H1 (cell line): ENCODE data around the gene CPE. TPM values are rescaled to one million over a fixed set of nuclear protein-coding genes. Genes with fewer than 3 reads are reported as not detected.

Experiments
- CTCF ChIA-PET: fragments of 300-600 bp; sonication (Branson Sonifier 250); formaldehyde crosslinking; loops from one replicate; lab custom pipeline; 2021; ENCODE audit not compliant: partially characterized antibody; lab: Charles Lee
- POLR2A ChIA-PET: fragments of 300-600 bp; sonication (Branson Sonifier 250); formaldehyde crosslinking; loops from one replicate; lab custom pipeline; 2021; ENCODE audit warnings: inconsistent platforms; ENCODE audit not compliant: partially characterized antibody; lab: Charles Lee
- DNase-seq, 2 experiments: peaks; one replicate each; pipeline versions ENCODE4 v3.0.0 to v3.0.0-alpha.2; 2010 to 2022; ENCODE audit warnings: low spot score in 2 of 2, low read depth in 1 of 2, mixed read lengths in 1 of 2
- FAIRE-seq: peaks from 2 replicates; lab custom pipeline; 2011; peaks lifted over from hg19 to GRCh38; lab: Jason Lieb, UNC
- H2AFZ ChIP-seq: 2 replicates; pipeline ENCODE4 v1.8.1; 2012; ENCODE audit warnings: low read length, inconsistent platforms
- H2AK5ac ChIP-seq: 2 replicates; pipeline ENCODE4 v1.6.1; 2013; ENCODE audit warnings: low read depth, low read length
- H2BK120ac ChIP-seq: replicated peaks from 2 replicates; pipeline ENCODE3; 2013; ENCODE audit warnings: low read depth, low read length, inconsistent platforms
- H2BK12ac ChIP-seq: 2 replicates; pipeline ENCODE4 v1.6.1; 2013; ENCODE audit warnings: low read depth, low read length
- H2BK15ac ChIP-seq: 2 replicates; pipeline ENCODE4 v1.6.1; 2013; ENCODE audit warnings: low read length
- H2BK20ac ChIP-seq: 2 replicates; pipeline ENCODE4 v1.6.1; 2013; ENCODE audit warnings: low read length
- H2BK5ac ChIP-seq: 2 replicates; pipeline ENCODE4 v1.6.1; 2013; ENCODE audit warnings: low read depth, low read length
- H3K14ac ChIP-seq: 2 replicates; pipeline ENCODE4 v1.6.1; 2013; ENCODE audit warnings: inconsistent platforms; ENCODE audit not compliant: insufficient read length
- H3K18ac ChIP-seq: 2 replicates; pipeline ENCODE4 v1.6.1; 2013; ENCODE audit warnings: low read length; ENCODE audit errors: extremely low read depth
- H3K23ac ChIP-seq: 2 replicates; pipeline ENCODE4 v1.6.1; 2013; ENCODE audit warnings: inconsistent platforms; ENCODE audit not compliant: insufficient read length
- H3K23me2 ChIP-seq: 2 replicates; pipeline ENCODE4 v1.6.1; 2013; ENCODE audit warnings: low read depth, low read length
- H3K27ac ChIP-seq: 2 replicates; pipeline ENCODE4 v1.6.1; 2011; ENCODE audit warnings: low read depth, low read length, inconsistent platforms
- H3K27me3 ChIP-seq, 4 experiments: replicated peaks in 1 of 4; 1 replicate in 1 of 4; 2 replicates in 3 of 4; pipeline versions ENCODE4 v1.6.1 to v1.8.1; 2011 to 2013; ENCODE audit warnings: low read length in 3 of 4, mild to moderate bottlenecking in 3 of 4, inconsistent platforms in 2 of 4, mixed read lengths in 2 of 4, moderate library complexity in 1 of 4; ENCODE audit not compliant: control insufficient read depth in 3 of 4, insufficient read depth in 3 of 4; ENCODE audit errors: extremely low read depth in 1 of 4
- H3K36me3 ChIP-seq, 4 experiments: 2 replicates each; pipeline versions ENCODE4 v1.6.1 to v1.8.1; 2011 to 2013; ENCODE audit warnings: mild to moderate bottlenecking in 4 of 4, low read length in 3 of 4, moderate library complexity in 2 of 4, control low read depth in 1 of 4, inconsistent platforms in 1 of 4; ENCODE audit not compliant: insufficient read depth in 4 of 4, control insufficient read depth in 2 of 4
- H3K4ac ChIP-seq: replicated peaks from 2 replicates; pipeline ENCODE3; 2013; ENCODE audit warnings: low read length, low read depth, mixed read lengths, inconsistent platforms; ENCODE audit not compliant: insufficient read length
- H3K4me1 ChIP-seq, 4 experiments: replicated peaks in 1 of 4; 1 replicate in 1 of 4; 2 replicates in 3 of 4; pipeline versions ENCODE4 v1.6.1 to v1.8.1; 2011 to 2013; ENCODE audit warnings: low read length in 3 of 4, inconsistent platforms in 2 of 4, mixed read lengths in 1 of 4; ENCODE audit not compliant: insufficient read depth in 4 of 4, control insufficient read depth in 3 of 4
- H3K4me2 ChIP-seq, 2 experiments: 2 replicates each; pipeline versions ENCODE4 v1.6.1 to v1.8.1; 2011 to 2013; ENCODE audit warnings: low read depth in 2 of 2, low read length in 2 of 2, control low read depth in 1 of 2, inconsistent platforms in 1 of 2, mild to moderate bottlenecking in 1 of 2; ENCODE audit not compliant: insufficient read depth in 1 of 2
- H3K4me3 ChIP-seq, 4 experiments: fragments of 200-600, 300-600 bp in 1 of 4; sonication (generic), shearing (Covaris generic), sonication (Bioruptor Twin) in 1 of 4; 2 replicates each; pipeline versions ENCODE4 v1.5.1 to v1.8.1; 2011 to 2016; ENCODE audit warnings: low read length in 4 of 4, low read depth in 3 of 4, control low read depth in 2 of 4, inconsistent platforms in 2 of 4, mild to moderate bottlenecking in 2 of 4, mixed read lengths in 1 of 4, moderate library complexity in 1 of 4; ENCODE audit not compliant: insufficient read depth in 2 of 4; ENCODE audit errors: extremely low read depth in 1 of 4
- H3K56ac ChIP-seq: replicated peaks from 2 replicates; pipeline ENCODE3; 2013; ENCODE audit warnings: low read depth, mild to moderate bottlenecking, mixed read lengths, low read length, inconsistent platforms; ENCODE audit not compliant: insufficient read length
- H3K79me1 ChIP-seq: 2 replicates; pipeline ENCODE4 v1.6.1; 2013; ENCODE audit warnings: low read depth, low read length, control low read depth
- H3K79me2 ChIP-seq, 2 experiments: 2 replicates each; pipeline versions ENCODE4 v1.6.1 to v1.8.1; 2012 to 2013; ENCODE audit warnings: low read length in 2 of 2, mild to moderate bottlenecking in 2 of 2, inconsistent platforms in 1 of 2; ENCODE audit not compliant: insufficient read depth in 2 of 2, control insufficient read depth in 1 of 2
- H3K9ac ChIP-seq, 4 experiments: replicated peaks in 1 of 4; 1 replicate in 1 of 4; 2 replicates in 3 of 4; pipeline versions ENCODE4 v1.6.1 to v1.8.1; 2011 to 2013; ENCODE audit warnings: low read depth in 3 of 4, low read length in 3 of 4, control low read depth in 2 of 4, mild to moderate bottlenecking in 2 of 4, moderate library complexity in 2 of 4, inconsistent platforms in 1 of 4; ENCODE audit errors: extremely low read depth in 1 of 4
- H3K9me3 ChIP-seq, 2 experiments: 2 replicates each; pipeline versions ENCODE4 v1.6.1 to v1.8.1; 2012 to 2013; ENCODE audit warnings: mild to moderate bottlenecking in 2 of 2, moderate library complexity in 2 of 2, control low read depth in 1 of 2, inconsistent platforms in 1 of 2, low read depth in 1 of 2, low read length in 1 of 2, mixed read lengths in 1 of 2; ENCODE audit not compliant: insufficient read depth in 2 of 2
- H4K20me1 ChIP-seq, 2 experiments: replicated peaks in 1 of 2; 2 replicates each; pipeline versions ENCODE3 to v1.8.1; 2011 to 2013; ENCODE audit warnings: inconsistent platforms in 2 of 2, low read length in 2 of 2, mild to moderate bottlenecking in 1 of 2; ENCODE audit not compliant: insufficient read depth in 2 of 2, control insufficient read depth in 1 of 2
- H4K5ac ChIP-seq: 2 replicates; pipeline ENCODE4 v1.6.1; 2013; ENCODE audit warnings: low read length, low read depth, mixed read lengths, inconsistent platforms; ENCODE audit not compliant: insufficient read length
- H4K8ac ChIP-seq: 2 replicates; pipeline ENCODE4 v1.8.0; 2013; ENCODE audit warnings: mild to moderate bottlenecking, moderate library complexity, low read length, inconsistent platforms; ENCODE audit not compliant: insufficient read depth; ENCODE audit errors: extremely low read depth
- H4K91ac ChIP-seq: replicated peaks from 2 replicates; pipeline ENCODE3; 2013; ENCODE audit warnings: low read length, mixed read lengths, inconsistent platforms; ENCODE audit not compliant: insufficient read length
- ASH2L ChIP-seq: fragments of 200-600, 300-600 bp; sonication (generic); IDR thresholded peaks from one replicate; pipeline ENCODE4 v1.7.1; 2017; ENCODE audit warnings: low read length
- CREB1 ChIP-seq: IDR thresholded peaks from 2 replicates; pipeline ENCODE4 v1.6.1; 2012; ENCODE audit warnings: inconsistent platforms
- WGBS, 2 experiments: shearing (Covaris generic) in 1 of 2; methylation state at CpG; one replicate each; pipeline versions ENCODE4 v1.1.6 to v1.1.7; 2013 to 2015; ENCODE audit warnings: low lambda C conversion rate in 2 of 2, mixed read lengths in 2 of 2, inconsistent platforms in 1 of 2, low coverage in 1 of 2, missing lambda C conversion rate in 1 of 2; ENCODE audit not compliant: insufficient replicate concordance in 2 of 2, insufficient coverage in 1 of 2, insufficient read length in 1 of 2; ENCODE audit errors: extremely low coverage in 1 of 2, missing lambda C conversion rate in 1 of 2; 5-methylcytosine and 5-hydroxymethylcytosine counted together
- polyA plus RNA-seq, 7 experiments: library from polyadenylated mRNA; depleted of rRNA in 3 of 7; stranded (reverse) in 5 of 7; unstranded in 2 of 7; fragments of >200 nt in 5 of 7; fragments of 200-250 nt in 2 of 7; gene quantifications; 1 replicate in 5 of 7; 2 replicates in 1 of 7; 4 replicates in 1 of 7; pipeline versions ENCODE4 v1.2.1 to v1.2.3, GENCODE V29; 2011 to 2013; ENCODE audit warnings: missing spikeins in 2 of 7, mixed read lengths in 2 of 7
- total RNA-seq: library from RNA; stranded (reverse); fragmentation: NEBNext Ultra II Directional; extraction: Animal tissue kit (Norgen Biotek cat#: 25700); gene quantifications from 2 replicates; pipeline ENCODE4 v1.2.1, GENCODE V29; 2021

CPE gene
- total and polyA plus RNA-seq, 2 of the 8 experiments (the other 6 are each of a cell fraction or from before 2014, with no cell fraction given): 9.4 to 10.2 TPM

GRCh38 chr4:165330071-165330470, 48.7 kb upstream of the CPE start:
- Histone ChIP-seq H3K4me2 (peak overlapping the region; percentile 88 to 90), H3K4ac (no peak overlapping the region), H4K5ac (no peak overlapping the region), H3K36me3 (peaks cover 0 to 46% (median 10%) of the 10 kb centered on the region in 4 experiments; a peak in 5 of 8 replicates), H2AK5ac (no peak overlapping the region), H3K27me3 (no peaks in the 10 kb centered on the region), H4K20me1 (peaks cover 29 to 32% of the 10 kb centered on the region in 2 experiments), H3K14ac (no peak overlapping the region), H3K23me2 (peaks cover 3% of the 10 kb centered on the region), H3K79me1 (no peaks in the 10 kb centered on the region; the same call in 1 of the 2 replicates), H3K27ac (no peak overlapping the region), H3K4me3 (peak overlapping the region; percentile 93 to 98 (median 96); a peak in 7 of 8 replicates), H4K8ac (no peak overlapping the region), H3K18ac (no peak overlapping the region), H2BK12ac (no peak overlapping the region), H2BK5ac (no peak overlapping the region), H2BK20ac (no peak overlapping the region), H3K9me3 (no peaks in the 10 kb centered on the region), H2BK15ac (no peak overlapping the region), H3K79me2 (peaks cover 51 to 76% of the 10 kb centered on the region in 2 experiments), H3K4me1 (peaks cover 5 to 9% (median 9%) of the 10 kb centered on the region in 4 experiments), H3K23ac (no peak overlapping the region), H2AFZ (no peak overlapping the region), H3K56ac (no peak overlapping the region), H3K9ac (no peak overlapping the region), H4K91ac (no peak overlapping the region), H2BK120ac (no peak overlapping the region)
- TF ChIP-seq ASH2L (no peak), CREB1 (no peak)
- POLR2A ChIA-PET: no interaction called here
- DNase-seq: no peak
- 74% methylated on average over 2 of the region's 2 CpGs; no CpG with 5 or more reads in 1 of the 2 experiments for WGBS, 2 experiments
- no peak for FAIRE-seq
- CTCF ChIA-PET: interaction anchor here (0.6 to 3.2 kb wide), 7 partner anchors 9 to 198 kb away, joined by 3 to 10 read pairs (median 5); no protein-coding TSS in a partner anchor
